ENCODE results near the gene STK31.
"Not testable (repeated sequence)": the region's sequence is repeated elsewhere in the genome, so short reads cannot be mapped to it uniquely, and the experiment has no call there.

The STK31 gene

GRCh38 chr7:23710000-23710399 lies at the start of gene STK31:
Gene STK31 (plus strand): TSS chr7:23710219. CDS start chr7:23710286, 67 bp downstream.
- DNase-seq (ENCODE audit: low read depth, low spot score), result no peak

- DNase-seq (ENCODE audit: low read depth, low spot score), result no peak
Observed at GRCh38 chr7:23661385-23661784, 48.6 kb upstream of the STK31 start.

- DNase-seq (ENCODE audit: low read depth, low spot score), result no peak
Observed at GRCh38 chr7:23662124-23662983, 47.7 kb upstream of the STK31 start.

GRCh38 chr7:23662984-23663313 lies 47.1 kb upstream of the STK31 start:
- DNase-seq (ENCODE audit: low read depth, low spot score), result no peak

GRCh38 chr7:23664122-23664521 lies 45.9 kb upstream of the STK31 start:
- no peak for DNase-seq (ENCODE audit: low read depth, low spot score)

GRCh38 chr7:23672033-23672432 lies 38.0 kb upstream of the STK31 start:
- no peak for DNase-seq (ENCODE audit: low read depth, low spot score)

- no peak for DNase-seq (ENCODE audit: low read depth, low spot score)
Observed at GRCh38 chr7:23679898-23680413, 30.1 kb upstream of the STK31 start, which contains the start of gene FAM221A. Gene FAM221A (plus strand): TSS chr7:23680199. CDS start chr7:23680219, 20 bp downstream.

- no peak for DNase-seq (ENCODE audit: low read depth, low spot score)
Observed at GRCh38 chr7:23680414-23681405, 29.3 kb upstream of the STK31 start.

GRCh38 chr7:23684041-23684440 lies 26.0 kb upstream of the STK31 start:
- DNase-seq (ENCODE audit: low read depth, low spot score), result not testable (repeated sequence)

GRCh38 chr7:23685731-23686130 lies 24.3 kb upstream of the STK31 start:
- no peak for DNase-seq (ENCODE audit: low read depth, low spot score)

- DNase-seq (ENCODE audit: low read depth, low spot score), result no peak
Observed at GRCh38 chr7:23687011-23687410, 23.0 kb upstream of the STK31 start.

GRCh38 chr7:23689165-23689564 lies 20.9 kb upstream of the STK31 start:
- no peak for DNase-seq (ENCODE audit: low read depth, low spot score)

GRCh38 chr7:23691320-23691719 lies 18.7 kb upstream of the STK31 start:
- DNase-seq (ENCODE audit: low read depth, low spot score), result no peak

GRCh38 chr7:23693224-23693623 lies 16.8 kb upstream of the STK31 start:
- no peak for DNase-seq (ENCODE audit: low read depth, low spot score)

- no peak for DNase-seq (ENCODE audit: low read depth, low spot score)
Observed at GRCh38 chr7:23696916-23697441, 13.0 kb upstream of the STK31 start.

- no peak for DNase-seq (ENCODE audit: low read depth, low spot score)
Observed at GRCh38 chr7:23698822-23699221, 11.2 kb upstream of the STK31 start.

GRCh38 chr7:23700046-23700445 lies 10.0 kb upstream of the STK31 start:
- no peak for DNase-seq (ENCODE audit: low read depth, low spot score)

GRCh38 chr7:23709081-23709750 lies 803 bp upstream of the STK31 start:
- no peak for DNase-seq (ENCODE audit: low read depth, low spot score)

GRCh38 chr7:23712368-23713284 lies 2.6 kb downstream of the STK31 start:
- no peak for DNase-seq (ENCODE audit: low read depth, low spot score)

Measured in brain pericyte (primary cell).